Measurements from ENCODE around the gene MRPL48. TPM values are rescaled to one million over a fixed set of nuclear protein-coding genes. Genes with fewer than 3 reads are reported as not detected.

Gene MRPL48
- total RNA-seq, 1 experiment from 2014 or later: 38.7 TPM

DNA sequence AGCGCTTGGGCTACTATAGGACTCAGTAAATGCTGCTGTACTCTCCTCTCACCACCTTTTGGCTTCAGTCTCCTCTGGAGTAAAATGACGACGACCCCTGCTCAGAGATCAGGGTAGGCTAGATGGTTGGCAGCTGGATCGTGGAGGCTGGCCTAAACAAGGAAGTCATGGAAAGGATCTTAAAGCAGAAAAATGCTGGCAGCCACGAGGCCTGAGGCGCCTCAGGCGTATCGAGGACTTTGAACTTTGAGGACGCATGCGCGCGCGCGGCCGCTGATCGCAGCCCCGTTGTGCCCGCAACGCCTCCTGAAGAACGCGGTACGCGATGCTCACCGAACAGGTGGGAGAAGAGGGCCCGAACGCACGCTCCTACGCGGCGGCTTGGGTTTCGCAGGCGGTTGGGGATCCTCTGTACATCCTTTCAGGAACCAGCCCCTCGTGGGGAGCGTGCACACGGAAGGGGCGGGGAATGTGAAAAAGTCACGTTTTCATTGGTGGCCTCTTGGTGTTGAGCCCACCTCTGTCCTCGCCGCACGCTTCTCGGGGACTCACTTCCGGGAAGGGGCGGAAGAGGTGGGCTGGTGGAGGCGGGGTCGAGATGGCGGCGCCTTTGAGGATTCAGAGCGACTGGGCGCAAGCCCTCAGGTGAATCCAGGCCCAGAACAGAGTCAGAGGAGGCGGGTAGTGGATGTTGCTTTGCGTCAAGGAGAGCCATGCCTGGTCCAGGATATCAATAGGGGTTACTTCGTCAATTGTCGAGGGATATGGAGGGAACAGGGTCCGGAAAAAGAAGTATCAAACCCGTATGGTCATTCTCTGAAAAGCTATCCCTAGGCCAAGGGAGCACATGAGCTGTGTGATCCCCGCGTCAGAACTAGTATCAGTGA, 89.0 kb downstream of the MRPL48 start, which contains the start of the genes COA4 and PAAF1:
COA4 (minus strand) TSS at position 423 of the 887 bp plus-strand sequence. CDS start 3,468 bp downstream, outside the sequence.
PAAF1 (plus strand) TSS at position 576 of the 887 bp plus-strand sequence; CDS start at position 599, 23 bp downstream.
- Mint-ChIP-seq H3K4me1 (peaks cover 18% of the 10 kb centered on the region), H3K4me3 (peak within 1 kb of the TSS; percentile 95)
- TF ChIP-seq NR1H2 (CRISPR knock-in tag; IDR thresholded peaks at IDR 0.05) (no peak), GABPB1 (CRISPR knock-in tag; IDR thresholded peaks at IDR 0.05) (no peak), TEAD1 (CRISPR knock-in tag; IDR thresholded peaks at IDR 0.05) (peak; percentile 66; the same call in 1 of the 2 replicates), ZNF219 (CRISPR knock-in tag; IDR thresholded peaks at IDR 0.05; ENCODE audit: borderline replicate concordance) (no peak), ZNF232 (CRISPR knock-in tag; IDR thresholded peaks at IDR 0.05) (peak; percentile 89), NFYB (CRISPR knock-in tag; conservative IDR thresholded peaks at IDR 0.05; ENCODE audit: low read depth) (peak; percentile 66), FOXJ3 (CRISPR knock-in tag; IDR thresholded peaks at IDR 0.05; ENCODE audit: borderline replicate concordance) (no peak), SP1 (CRISPR knock-in tag; conservative IDR thresholded peaks at IDR 0.05) (peak; percentile 66), FOXP1 (CRISPR knock-in tag; IDR thresholded peaks at IDR 0.05; ENCODE audit: borderline replicate concordance) (peak; percentile 86; the same call in 1 of the 2 replicates), ZNF317 (CRISPR knock-in tag; IDR thresholded peaks at IDR 0.05; ENCODE audit: borderline replicate concordance, low read depth) (no peak), MXD4 (CRISPR knock-in tag; IDR thresholded peaks at IDR 0.05; ENCODE audit: borderline replicate concordance) (no peak), ETV6 (CRISPR knock-in tag; IDR thresholded peaks at IDR 0.05) (peak; percentile 74; the same call in 1 of the 2 replicates), CREM (CRISPR knock-in tag; IDR thresholded peaks at IDR 0.05) (0 out of 2 replicates have a peak, but pooled peaks have one; percentile 25), FOXK1 (CRISPR knock-in tag; IDR thresholded peaks at IDR 0.05) (peak; percentile 78; the same call in 1 of the 2 replicates)
- TF ChIP-seq, protein P1, sequence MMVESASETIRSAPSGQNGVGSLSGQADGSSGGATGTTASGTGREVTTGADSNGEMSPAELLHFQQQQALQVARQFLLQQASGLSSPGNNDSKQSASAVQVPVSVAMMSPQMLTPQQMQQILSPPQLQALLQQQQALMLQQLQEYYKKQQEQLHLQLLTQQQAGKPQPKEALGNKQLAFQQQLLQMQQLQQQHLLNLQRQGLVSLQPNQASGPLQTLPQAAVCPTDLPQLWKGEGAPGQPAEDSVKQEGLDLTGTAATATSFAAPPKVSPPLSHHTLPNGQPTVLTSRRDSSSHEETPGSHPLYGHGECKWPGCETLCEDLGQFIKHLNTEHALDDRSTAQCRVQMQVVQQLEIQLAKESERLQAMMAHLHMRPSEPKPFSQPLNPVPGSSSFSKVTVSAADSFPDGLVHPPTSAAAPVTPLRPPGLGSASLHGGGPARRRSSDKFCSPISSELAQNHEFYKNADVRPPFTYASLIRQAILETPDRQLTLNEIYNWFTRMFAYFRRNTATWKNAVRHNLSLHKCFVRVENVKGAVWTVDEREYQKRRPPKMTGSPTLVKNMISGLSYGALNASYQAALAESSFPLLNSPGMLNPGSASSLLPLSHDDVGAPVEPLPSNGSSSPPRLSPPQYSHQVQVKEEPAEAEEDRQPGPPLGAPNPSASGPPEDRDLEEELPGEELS (CRISPR knock-in tag; IDR thresholded peaks at IDR 0.05): no peak; the same call in 1 of the 2 replicates
- TF ChIP-seq, protein P2, sequence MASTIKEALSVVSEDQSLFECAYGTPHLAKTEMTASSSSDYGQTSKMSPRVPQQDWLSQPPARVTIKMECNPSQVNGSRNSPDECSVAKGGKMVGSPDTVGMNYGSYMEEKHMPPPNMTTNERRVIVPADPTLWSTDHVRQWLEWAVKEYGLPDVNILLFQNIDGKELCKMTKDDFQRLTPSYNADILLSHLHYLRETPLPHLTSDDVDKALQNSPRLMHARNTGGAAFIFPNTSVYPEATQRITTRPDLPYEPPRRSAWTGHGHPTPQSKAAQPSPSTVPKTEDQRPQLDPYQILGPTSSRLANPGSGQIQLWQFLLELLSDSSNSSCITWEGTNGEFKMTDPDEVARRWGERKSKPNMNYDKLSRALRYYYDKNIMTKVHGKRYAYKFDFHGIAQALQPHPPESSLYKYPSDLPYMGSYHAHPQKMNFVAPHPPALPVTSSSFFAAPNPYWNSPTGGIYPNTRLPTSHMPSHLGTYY (CRISPR knock-in tag; IDR thresholded peaks at IDR 0.05): no peak
- TF ChIP-seq, protein P3, sequence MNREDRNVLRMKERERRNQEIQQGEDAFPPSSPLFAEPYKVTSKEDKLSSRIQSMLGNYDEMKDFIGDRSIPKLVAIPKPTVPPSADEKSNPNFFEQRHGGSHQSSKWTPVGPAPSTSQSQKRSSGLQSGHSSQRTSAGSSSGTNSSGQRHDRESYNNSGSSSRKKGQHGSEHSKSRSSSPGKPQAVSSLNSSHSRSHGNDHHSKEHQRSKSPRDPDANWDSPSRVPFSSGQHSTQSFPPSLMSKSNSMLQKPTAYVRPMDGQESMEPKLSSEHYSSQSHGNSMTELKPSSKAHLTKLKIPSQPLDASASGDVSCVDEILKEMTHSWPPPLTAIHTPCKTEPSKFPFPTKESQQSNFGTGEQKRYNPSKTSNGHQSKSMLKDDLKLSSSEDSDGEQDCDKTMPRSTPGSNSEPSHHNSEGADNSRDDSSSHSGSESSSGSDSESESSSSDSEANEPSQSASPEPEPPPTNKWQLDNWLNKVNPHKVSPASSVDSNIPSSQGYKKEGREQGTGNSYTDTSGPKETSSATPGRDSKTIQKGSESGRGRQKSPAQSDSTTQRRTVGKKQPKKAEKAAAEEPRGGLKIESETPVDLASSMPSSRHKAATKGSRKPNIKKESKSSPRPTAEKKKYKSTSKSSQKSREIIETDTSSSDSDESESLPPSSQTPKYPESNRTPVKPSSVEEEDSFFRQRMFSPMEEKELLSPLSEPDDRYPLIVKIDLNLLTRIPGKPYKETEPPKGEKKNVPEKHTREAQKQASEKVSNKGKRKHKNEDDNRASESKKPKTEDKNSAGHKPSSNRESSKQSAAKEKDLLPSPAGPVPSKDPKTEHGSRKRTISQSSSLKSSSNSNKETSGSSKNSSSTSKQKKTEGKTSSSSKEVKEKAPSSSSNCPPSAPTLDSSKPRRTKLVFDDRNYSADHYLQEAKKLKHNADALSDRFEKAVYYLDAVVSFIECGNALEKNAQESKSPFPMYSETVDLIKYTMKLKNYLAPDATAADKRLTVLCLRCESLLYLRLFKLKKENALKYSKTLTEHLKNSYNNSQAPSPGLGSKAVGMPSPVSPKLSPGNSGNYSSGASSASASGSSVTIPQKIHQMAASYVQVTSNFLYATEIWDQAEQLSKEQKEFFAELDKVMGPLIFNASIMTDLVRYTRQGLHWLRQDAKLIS (CRISPR knock-in tag; IDR thresholded peaks at IDR 0.05; ENCODE audit: borderline replicate concordance): no peak
- TF ChIP-seq, protein P4, sequence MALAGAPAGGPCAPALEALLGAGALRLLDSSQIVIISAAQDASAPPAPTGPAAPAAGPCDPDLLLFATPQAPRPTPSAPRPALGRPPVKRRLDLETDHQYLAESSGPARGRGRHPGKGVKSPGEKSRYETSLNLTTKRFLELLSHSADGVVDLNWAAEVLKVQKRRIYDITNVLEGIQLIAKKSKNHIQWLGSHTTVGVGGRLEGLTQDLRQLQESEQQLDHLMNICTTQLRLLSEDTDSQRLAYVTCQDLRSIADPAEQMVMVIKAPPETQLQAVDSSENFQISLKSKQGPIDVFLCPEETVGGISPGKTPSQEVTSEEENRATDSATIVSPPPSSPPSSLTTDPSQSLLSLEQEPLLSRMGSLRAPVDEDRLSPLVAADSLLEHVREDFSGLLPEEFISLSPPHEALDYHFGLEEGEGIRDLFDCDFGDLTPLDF (CRISPR knock-in tag; IDR thresholded peaks at IDR 0.05): no peak
- TF ChIP-seq, protein P5, sequence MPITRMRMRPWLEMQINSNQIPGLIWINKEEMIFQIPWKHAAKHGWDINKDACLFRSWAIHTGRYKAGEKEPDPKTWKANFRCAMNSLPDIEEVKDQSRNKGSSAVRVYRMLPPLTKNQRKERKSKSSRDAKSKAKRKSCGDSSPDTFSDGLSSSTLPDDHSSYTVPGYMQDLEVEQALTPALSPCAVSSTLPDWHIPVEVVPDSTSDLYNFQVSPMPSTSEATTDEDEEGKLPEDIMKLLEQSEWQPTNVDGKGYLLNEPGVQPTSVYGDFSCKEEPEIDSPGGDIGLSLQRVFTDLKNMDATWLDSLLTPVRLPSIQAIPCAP (CRISPR knock-in tag; IDR thresholded peaks at IDR 0.05): no peak
- TF ChIP-seq, protein P6, sequence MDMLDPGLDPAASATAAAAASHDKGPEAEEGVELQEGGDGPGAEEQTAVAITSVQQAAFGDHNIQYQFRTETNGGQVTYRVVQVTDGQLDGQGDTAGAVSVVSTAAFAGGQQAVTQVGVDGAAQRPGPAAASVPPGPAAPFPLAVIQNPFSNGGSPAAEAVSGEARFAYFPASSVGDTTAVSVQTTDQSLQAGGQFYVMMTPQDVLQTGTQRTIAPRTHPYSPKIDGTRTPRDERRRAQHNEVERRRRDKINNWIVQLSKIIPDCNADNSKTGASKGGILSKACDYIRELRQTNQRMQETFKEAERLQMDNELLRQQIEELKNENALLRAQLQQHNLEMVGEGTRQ (CRISPR knock-in tag; IDR thresholded peaks at IDR 0.05): peak; percentile 47; the same call in 1 of the 2 replicates
- TF ChIP-seq, protein P7, sequence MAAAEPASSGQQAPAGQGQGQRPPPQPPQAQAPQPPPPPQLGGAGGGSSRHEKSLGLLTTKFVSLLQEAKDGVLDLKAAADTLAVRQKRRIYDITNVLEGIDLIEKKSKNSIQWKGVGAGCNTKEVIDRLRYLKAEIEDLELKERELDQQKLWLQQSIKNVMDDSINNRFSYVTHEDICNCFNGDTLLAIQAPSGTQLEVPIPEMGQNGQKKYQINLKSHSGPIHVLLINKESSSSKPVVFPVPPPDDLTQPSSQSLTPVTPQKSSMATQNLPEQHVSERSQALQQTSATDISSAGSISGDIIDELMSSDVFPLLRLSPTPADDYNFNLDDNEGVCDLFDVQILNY (CRISPR knock-in tag; IDR thresholded peaks at IDR 0.05): no peak
- TF ChIP-seq, protein P8, sequence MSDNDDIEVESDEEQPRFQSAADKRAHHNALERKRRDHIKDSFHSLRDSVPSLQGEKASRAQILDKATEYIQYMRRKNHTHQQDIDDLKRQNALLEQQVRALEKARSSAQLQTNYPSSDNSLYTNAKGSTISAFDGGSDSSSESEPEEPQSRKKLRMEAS (CRISPR knock-in tag; IDR thresholded peaks at IDR 0.05): peak; percentile 98
- TF ChIP-seq, protein P9, sequence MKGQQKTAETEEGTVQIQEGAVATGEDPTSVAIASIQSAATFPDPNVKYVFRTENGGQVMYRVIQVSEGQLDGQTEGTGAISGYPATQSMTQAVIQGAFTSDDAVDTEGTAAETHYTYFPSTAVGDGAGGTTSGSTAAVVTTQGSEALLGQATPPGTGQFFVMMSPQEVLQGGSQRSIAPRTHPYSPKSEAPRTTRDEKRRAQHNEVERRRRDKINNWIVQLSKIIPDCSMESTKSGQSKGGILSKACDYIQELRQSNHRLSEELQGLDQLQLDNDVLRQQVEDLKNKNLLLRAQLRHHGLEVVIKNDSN (CRISPR knock-in tag; IDR thresholded peaks at IDR 0.05): peak; percentile 14; the same call in 1 of the 2 replicates

More for the DNA sequence above, 89.0 kb downstream of the MRPL48 start, which contains the start of the genes COA4 and PAAF1:
- ATAC-seq (peak; percentile 95), DNase-seq (ENCODE audit: low spot score) (peak; percentile 95)
- no peaks in the 10 kb centered on the region for H3K9me3 Mint-ChIP-seq
- POLR2A ChIA-PET: interaction anchor here (0.6 to 0.7 kb wide), 3 partner anchors 41 to 453 kb away, joined by 3 to 4 read pairs (median 3); no protein-coding TSS in a partner anchor
- H3K36me3 Mint-ChIP-seq: peaks cover 30% of the 10 kb centered on the region
- peak within 1 kb of the TSS; percentile 98 for H3K27ac Mint-ChIP-seq
- CTCF ChIA-PET: interaction anchor here (0.7 to 1.0 kb wide), 2 partner anchors 97 to 251 kb away, joined by 3 to 4 read pairs; no protein-coding TSS in a partner anchor
- H3K27me3 Mint-ChIP-seq (ENCODE audit: low read depth): no peaks in the 10 kb centered on the region
